Uterus (tissue), 4 donors: Measurements from ENCODE around the gene SCN3A. TPM values are rescaled to one million over a fixed set of nuclear protein-coding genes. Genes with fewer than 3 reads are reported as not detected.

ENCODE experiments used
- DNase-seq, 2 donors: peaks; one replicate each; pipeline ENCODE4 v3.0.0-alpha.2; 2019 to 2020
- H3K27ac ChIP-seq, 2 donors: fragments of 200-600 bp; sonication (generic); 1 replicate in 1 of 2; 2 replicates in 1 of 2; pipeline ENCODE4 v1.5.1; 2016 to 2018
- H3K27me3 ChIP-seq, 2 donors: fragments of 200-600 bp; sonication (generic); one replicate each; pipeline ENCODE4 v1.5.1; 2018 to 2019; ENCODE audit warnings: control low read depth in 1 of 2
- H3K36me3 ChIP-seq, 2 donors: fragments of 200-600 bp; sonication (generic); one replicate each; pipeline ENCODE4 v1.5.1; 2019; ENCODE audit warnings: control low read depth in 1 of 2
- H3K4me1 ChIP-seq, 2 donors: fragments of 200-600 bp; sonication (generic); one replicate each; pipeline ENCODE4 v1.5.1; 2018 to 2019; ENCODE audit warnings: control low read depth in 1 of 2
- H3K4me3 ChIP-seq, 2 donors: fragments of 200-600 bp; sonication (generic); 1 replicate in 1 of 2; 2 replicates in 1 of 2; pipeline ENCODE4 v1.5.1; 2018 to 2019; ENCODE audit warnings: mild to moderate bottlenecking in 1 of 2
- H3K9me3 ChIP-seq, 2 donors: fragments of 200-600 bp; sonication (generic); one replicate each; pipeline ENCODE4 v1.5.1; 2019; ENCODE audit warnings: control low read depth in 1 of 2
- CTCF ChIP-seq, 4 experiments: fragments of 200-600 bp in 2 of 4; fragments of 450-650 bp in 2 of 4; sonication (generic) in 2 of 4; IDR thresholded peaks; one replicate each; pipeline ENCODE4 v1.5.1; 2016 to 2019; ENCODE audit warnings: antibody characterized with exemption in 4 of 4, mild to moderate bottlenecking in 2 of 4, moderate library complexity in 1 of 4
- POLR2A ChIP-seq, 2 donors: fragments of 450-650 bp; IDR thresholded peaks; one replicate each; pipeline ENCODE4 v1.6.1; 2016; ENCODE audit warnings: antibody characterized with exemption in 2 of 2, mild to moderate bottlenecking in 1 of 2, moderate library complexity in 1 of 2
- intact Hi-C: fragments of 100-400 bp; cut with DNase I; formaldehyde crosslinking; loops from one replicate; pipeline ENCODE4 v1.15.1; 2023; ENCODE audit warnings: low total_unique reads
- total RNA-seq, 4 donors: library from RNA; depleted of rRNA in 3 of 4; stranded (reverse); fragments of >200 nt in 3 of 4; gene quantifications; one replicate each; pipeline versions ENCODE4 v1.1.0 to v1.2.4, GENCODE V29; 2014 to 2023
- donor health status: DM: yes; HTN: yes; CAD: no.

Gene SCN3A
- total RNA-seq, 4 donors from 2014 or later = 2.4 to 18.4 (median 5.2) TPM

- Histone ChIP-seq H3K9me3 (no peaks in the 10 kb centered on the region), H3K36me3 (no peaks in the 10 kb centered on the region), H3K27me3 (no peaks in the 10 kb centered on the region), H3K27ac (no peak overlapping the region), H3K4me1 (no peaks in the 10 kb centered on the region), H3K4me3 (no peak overlapping the region)
- TF ChIP-seq POLR2A (IDR thresholded peaks at IDR 0.05) = no peak
- intact Hi-C loops = no loop called here
- no peak for DNase-seq
These were observed 37.1 kb upstream of the SCN3A start for GRCh38 chr2:165240916-165241315.

- Histone ChIP-seq H3K4me1 (no peaks in the 10 kb centered on the region), H3K36me3 (no peaks in the 10 kb centered on the region), H3K27ac (no peak overlapping the region), H3K4me3 (no peak overlapping the region), H3K9me3 (no peaks in the 10 kb centered on the region), H3K27me3 (no peaks in the 10 kb centered on the region)
- intact Hi-C loops = no loop called here
- no peak for DNase-seq
- TF ChIP-seq POLR2A (IDR thresholded peaks at IDR 0.05) (no peak), CTCF (IDR thresholded peaks at IDR 0.05) (no peak)
These were observed 36.1 kb upstream of the SCN3A start for GRCh38 chr2:165239856-165240515.

GRCh38 chr2:165239230-165239629 is 35.4 kb upstream of the SCN3A start, which contains the start of gene SCN2A:
Gene SCN2A, plus strand, starts transcription at chr2:165239414. Its CDS starts 56,410 bp downstream, at chr2:165295824.
- no peak for DNase-seq
- no peaks in the 10 kb centered on the region for H3K4me1 ChIP-seq
- no peak within 1 kb of the TSS for H3K27ac ChIP-seq
- peak; percentile 26 to 52 (median 40) for TF ChIP-seq CTCF (IDR thresholded peaks at IDR 0.05)
- no peak for TF ChIP-seq POLR2A (IDR thresholded peaks at IDR 0.05)
- no peaks in the 10 kb centered on the region for H3K9me3 ChIP-seq
- H3K36me3 ChIP-seq = no peaks in the 10 kb centered on the region
- H3K4me3 ChIP-seq = no peak within 1 kb of the TSS
- H3K27me3 ChIP-seq = no peaks in the 10 kb centered on the region
- intact Hi-C loops = no loop called here

GRCh38 chr2:165238295-165238694 is 34.4 kb upstream of the SCN3A start:
- intact Hi-C loops = no loop called here
- no peak for TF ChIP-seq POLR2A (IDR thresholded peaks at IDR 0.05)
- TF ChIP-seq CTCF (IDR thresholded peaks at IDR 0.05) = no peak

GRCh38 chr2:165237056-165237455 is 33.2 kb upstream of the SCN3A start:
- no peak for TF ChIP-seq POLR2A (IDR thresholded peaks at IDR 0.05)
- no peak for TF ChIP-seq CTCF (IDR thresholded peaks at IDR 0.05)
- no peak for DNase-seq
- Histone ChIP-seq H3K4me3 (no peak overlapping the region), H3K36me3 (no peaks in the 10 kb centered on the region), H3K27me3 (no peaks in the 10 kb centered on the region), H3K4me1 (no peaks in the 10 kb centered on the region), H3K27ac (no peak overlapping the region), H3K9me3 (no peaks in the 10 kb centered on the region)
- intact Hi-C loops = no loop called here

More at GRCh38 chr2:165238295-165238694, 34.4 kb upstream of the SCN3A start:
- DNase-seq = no peak
- H3K27ac ChIP-seq = no peak overlapping the region
- H3K27me3 ChIP-seq = no peaks in the 10 kb centered on the region
- no peak overlapping the region for H3K4me3 ChIP-seq
- H3K36me3 ChIP-seq = no peaks in the 10 kb centered on the region
- no peaks in the 10 kb centered on the region for H3K4me1 ChIP-seq
- H3K9me3 ChIP-seq = no peaks in the 10 kb centered on the region
